HEK293 (cell line): ENCODE results near the gene TRIM65.

Source experiments
- CTCF ChIA-PET: fragments of 350-600 bp; formaldehyde crosslinking; extraction: SDS; loops from one replicate; lab custom pipeline; 2021; ENCODE audit warnings: antibody characterized with exemption; lab: Yijun Ruan, JAX
- POLR2A ChIA-PET: fragments of 300-600 bp; formaldehyde crosslinking; extraction: SDS; loops from one replicate; lab custom pipeline; 2020; ENCODE audit warnings: antibody characterized with exemption, inconsistent platforms; lab: Yijun Ruan, JAX
- H3K27ac ChIP-seq: fragments of 200-500 bp; sonication (Bioruptor generic); 2 replicates; pipeline ENCODE4 v1.5.1; 2014; ENCODE audit warnings: low read depth, low read length, control low read depth, inconsistent platforms; ENCODE audit errors: extremely low read depth
- H3K36me3 ChIP-seq, 2 experiments: fragments of 200-500 bp in 1 of 2; sonication (Bioruptor generic) in 1 of 2; 1 replicate in 1 of 2; 2 replicates in 1 of 2; pipeline ENCODE4 v1.5.1; 2014 to 2017; ENCODE audit warnings: inconsistent platforms in 2 of 2, low read length in 2 of 2; ENCODE audit not compliant: control insufficient read depth in 2 of 2, insufficient read depth in 1 of 2
- H3K4me1 ChIP-seq: fragments of 200-500 bp; sonication (Bioruptor generic); 2 replicates; pipeline ENCODE4 v1.5.1; 2014; ENCODE audit warnings: mild to moderate bottlenecking, low read length, inconsistent platforms; ENCODE audit not compliant: control insufficient read depth, insufficient read depth
- H3K4me3 ChIP-seq: 2 replicates; pipeline ENCODE4 v1.5.1; 2011; ENCODE audit warnings: low read depth, mild to moderate bottlenecking, control low read depth, low read length, moderate library complexity
- H3K9me3 ChIP-seq: fragments of 200-500 bp; sonication (Bioruptor generic); 2 replicates; pipeline ENCODE4 v1.5.1; 2014; ENCODE audit warnings: low read depth, low read length, inconsistent platforms; ENCODE audit not compliant: control insufficient read depth, insufficient read depth
- GLI2 ChIP-seq: fragments of 450-650 bp; formaldehyde crosslinking; IDR thresholded peaks from 2 replicates; pipeline ENCODE4; 2017; ENCODE audit warnings: missing biosample characterization, missing genetic modification characterization, low read depth, borderline replicate concordance
- GLIS1 ChIP-seq: fragments of 450-650 bp; formaldehyde crosslinking; IDR thresholded peaks from 2 replicates; pipeline ENCODE4 v1.5.1; 2016; ENCODE audit warnings: missing biosample characterization, missing genetic modification characterization
- HOXD13 ChIP-seq: sonication (generic); formaldehyde crosslinking; IDR thresholded peaks from 2 replicates; pipeline ENCODE4 v1.8.0; 2022; ENCODE audit warnings: missing genetic modification reagents, borderline replicate concordance
- KLF1 ChIP-seq: fragments of 450-650 bp; formaldehyde crosslinking; IDR thresholded peaks from 2 replicates; pipeline ENCODE4 v1.5.1; 2016; ENCODE audit warnings: missing biosample characterization, missing genetic modification characterization
- KLF17 ChIP-seq: fragments of 450-650 bp; formaldehyde crosslinking; IDR thresholded peaks from 2 replicates; pipeline ENCODE4 v1.5.1; 2016; ENCODE audit warnings: missing biosample characterization, missing genetic modification characterization
- OSR2 ChIP-seq: fragments of 450-650 bp; formaldehyde crosslinking; IDR thresholded peaks from 2 replicates; pipeline ENCODE4 v1.5.1; 2016; ENCODE audit warnings: missing biosample characterization, missing genetic modification characterization
- ZNF114 ChIP-seq: fragments of 450-650 bp; formaldehyde crosslinking; IDR thresholded peaks from 2 replicates; pipeline ENCODE4 v1.5.0; 2017; ENCODE audit warnings: missing biosample characterization, missing genetic modification characterization
- ZNF121 ChIP-seq: fragments of 450-650 bp; formaldehyde crosslinking; IDR thresholded peaks from 2 replicates; pipeline ENCODE4 v1.5.1; 2016; ENCODE audit warnings: missing biosample characterization, missing genetic modification characterization
- ZNF214 ChIP-seq: fragments of 450-650 bp; formaldehyde crosslinking; IDR thresholded peaks from 2 replicates; pipeline ENCODE4 v1.5.1; 2017; ENCODE audit warnings: missing biosample characterization, mild to moderate bottlenecking, missing genetic modification characterization, borderline replicate concordance
- ZNF223 ChIP-seq: fragments of 450-650 bp; formaldehyde crosslinking; IDR thresholded peaks from 2 replicates; pipeline ENCODE4 v1.5.1; 2016; ENCODE audit warnings: missing biosample characterization, missing genetic modification characterization
- ZNF362 ChIP-seq: fragments of 450-650 bp; formaldehyde crosslinking; IDR thresholded peaks from 2 replicates; pipeline ENCODE4 v1.5.1; 2016; ENCODE audit warnings: missing biosample characterization, missing genetic modification characterization
- ZNF501 ChIP-seq: fragments of 450-650 bp; formaldehyde crosslinking; IDR thresholded peaks from 2 replicates; pipeline ENCODE4 v1.5.1; 2016; ENCODE audit warnings: missing biosample characterization, missing genetic modification characterization
- ZNF510 ChIP-seq: fragments of 450-650 bp; formaldehyde crosslinking; IDR thresholded peaks from 2 replicates; pipeline ENCODE4 v1.5.1; 2018; ENCODE audit warnings: mild to moderate bottlenecking, missing genetic modification characterization, missing biosample characterization; ENCODE audit not compliant: insufficient replicate concordance
- ZNF624 ChIP-seq: fragments of 450-650 bp; formaldehyde crosslinking; IDR thresholded peaks from 2 replicates; pipeline ENCODE4 v1.5.1; 2017; ENCODE audit warnings: missing biosample characterization, missing genetic modification characterization
- ZSCAN23 ChIP-seq: fragments of 450-650 bp; formaldehyde crosslinking; IDR thresholded peaks from 2 replicates; pipeline ENCODE4 v1.5.1; 2016; ENCODE audit warnings: missing biosample characterization, missing genetic modification characterization
- TF ChIP-seq, protein P1 (sequence below): fragments of 450-650 bp; formaldehyde crosslinking; IDR thresholded peaks from 2 replicates; pipeline ENCODE4 v1.5.1; 2016; ENCODE audit warnings: missing biosample characterization, missing genetic modification characterization, borderline replicate concordance
- TF ChIP-seq, protein P2 (sequence below): fragments of 450-650 bp; formaldehyde crosslinking; IDR thresholded peaks from 2 replicates; pipeline ENCODE4 v1.5.1; 2016; ENCODE audit warnings: missing biosample characterization, missing genetic modification characterization
- TF ChIP-seq, protein P3 (sequence below): fragments of 450-650 bp; formaldehyde crosslinking; IDR thresholded peaks from 2 replicates; pipeline ENCODE4 v1.5.1; 2017; ENCODE audit warnings: missing biosample characterization, missing genetic modification characterization

TRIM65 gene

DNA sequence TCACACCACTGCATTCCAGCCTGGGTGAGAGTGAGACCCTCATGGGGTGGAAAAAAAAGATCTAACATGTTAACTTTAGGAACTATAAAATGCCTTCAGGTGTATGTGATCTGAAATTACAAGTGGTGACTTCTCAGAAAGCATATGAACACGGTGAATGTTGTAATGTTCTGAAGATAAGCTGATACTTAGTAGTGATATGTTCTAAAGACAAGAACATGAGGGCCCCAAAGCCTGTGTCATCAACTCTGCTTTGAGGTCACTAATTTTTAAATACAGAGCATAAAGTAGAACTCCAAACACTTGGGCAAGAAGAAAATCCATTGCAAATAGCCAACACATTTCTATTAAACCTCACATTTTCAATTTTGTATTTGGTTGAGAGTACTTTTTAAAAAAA, 46.7 kb upstream of the TRIM65 start (continued):
- no peak for TF ChIP-seq KLF17
- TF ChIP-seq, protein P1, sequence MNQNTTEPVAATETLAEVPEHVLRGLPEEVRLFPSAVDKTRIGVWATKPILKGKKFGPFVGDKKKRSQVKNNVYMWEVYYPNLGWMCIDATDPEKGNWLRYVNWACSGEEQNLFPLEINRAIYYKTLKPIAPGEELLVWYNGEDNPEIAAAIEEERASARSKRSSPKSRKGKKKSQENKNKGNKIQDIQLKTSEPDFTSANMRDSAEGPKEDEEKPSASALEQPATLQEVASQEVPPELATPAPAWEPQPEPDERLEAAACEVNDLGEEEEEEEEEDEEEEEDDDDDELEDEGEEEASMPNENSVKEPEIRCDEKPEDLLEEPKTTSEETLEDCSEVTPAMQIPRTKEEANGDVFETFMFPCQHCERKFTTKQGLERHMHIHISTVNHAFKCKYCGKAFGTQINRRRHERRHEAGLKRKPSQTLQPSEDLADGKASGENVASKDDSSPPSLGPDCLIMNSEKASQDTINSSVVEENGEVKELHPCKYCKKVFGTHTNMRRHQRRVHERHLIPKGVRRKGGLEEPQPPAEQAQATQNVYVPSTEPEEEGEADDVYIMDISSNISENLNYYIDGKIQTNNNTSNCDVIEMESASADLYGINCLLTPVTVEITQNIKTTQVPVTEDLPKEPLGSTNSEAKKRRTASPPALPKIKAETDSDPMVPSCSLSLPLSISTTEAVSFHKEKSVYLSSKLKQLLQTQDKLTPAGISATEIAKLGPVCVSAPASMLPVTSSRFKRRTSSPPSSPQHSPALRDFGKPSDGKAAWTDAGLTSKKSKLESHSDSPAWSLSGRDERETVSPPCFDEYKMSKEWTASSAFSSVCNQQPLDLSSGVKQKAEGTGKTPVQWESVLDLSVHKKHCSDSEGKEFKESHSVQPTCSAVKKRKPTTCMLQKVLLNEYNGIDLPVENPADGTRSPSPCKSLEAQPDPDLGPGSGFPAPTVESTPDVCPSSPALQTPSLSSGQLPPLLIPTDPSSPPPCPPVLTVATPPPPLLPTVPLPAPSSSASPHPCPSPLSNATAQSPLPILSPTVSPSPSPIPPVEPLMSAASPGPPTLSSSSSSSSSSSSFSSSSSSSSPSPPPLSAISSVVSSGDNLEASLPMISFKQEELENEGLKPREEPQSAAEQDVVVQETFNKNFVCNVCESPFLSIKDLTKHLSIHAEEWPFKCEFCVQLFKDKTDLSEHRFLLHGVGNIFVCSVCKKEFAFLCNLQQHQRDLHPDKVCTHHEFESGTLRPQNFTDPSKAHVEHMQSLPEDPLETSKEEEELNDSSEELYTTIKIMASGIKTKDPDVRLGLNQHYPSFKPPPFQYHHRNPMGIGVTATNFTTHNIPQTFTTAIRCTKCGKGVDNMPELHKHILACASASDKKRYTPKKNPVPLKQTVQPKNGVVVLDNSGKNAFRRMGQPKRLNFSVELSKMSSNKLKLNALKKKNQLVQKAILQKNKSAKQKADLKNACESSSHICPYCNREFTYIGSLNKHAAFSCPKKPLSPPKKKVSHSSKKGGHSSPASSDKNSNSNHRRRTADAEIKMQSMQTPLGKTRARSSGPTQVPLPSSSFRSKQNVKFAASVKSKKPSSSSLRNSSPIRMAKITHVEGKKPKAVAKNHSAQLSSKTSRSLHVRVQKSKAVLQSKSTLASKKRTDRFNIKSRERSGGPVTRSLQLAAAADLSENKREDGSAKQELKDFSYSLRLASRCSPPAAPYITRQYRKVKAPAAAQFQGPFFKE (tag by site-specific recombination) = no peak

DNA sequence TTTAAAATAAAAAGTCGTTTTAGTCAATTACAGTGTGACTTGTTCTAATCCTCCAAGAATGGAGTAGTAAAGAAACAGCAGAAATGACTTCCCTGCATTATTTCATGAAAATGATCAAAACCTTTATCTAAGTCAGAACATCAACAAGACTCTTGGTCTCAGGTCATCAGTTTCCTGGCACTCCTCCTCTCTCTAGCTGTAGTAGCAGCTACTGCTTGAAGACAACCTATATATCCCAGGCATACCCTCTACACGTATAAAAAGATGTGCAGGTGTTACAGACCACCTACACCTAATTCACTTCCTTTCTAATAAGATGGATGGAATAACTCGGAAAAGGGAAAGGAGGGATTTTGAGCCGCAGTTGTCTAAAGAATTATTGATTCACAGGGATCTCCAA, 45.7 kb upstream of the TRIM65 start:
- Histone ChIP-seq H3K27ac (no peak overlapping the region), H3K36me3 (peaks cover 20 to 38% of the 10 kb centered on the region in 2 experiments), H3K9me3 (no peaks in the 10 kb centered on the region), H3K4me3 (no peak overlapping the region), H3K4me1 (peaks cover 3% of the 10 kb centered on the region; the same call in 1 of the 2 replicates)
- CTCF ChIA-PET = interaction anchor here (1.9 kb wide), 1 partner anchor 15 kb away, joined by 9 read pairs; no protein-coding TSS in a partner anchor
- POLR2A ChIA-PET = interaction anchor here (0.7 to 1.9 kb wide), 3 partner anchors 14 to 63 kb away, joined by 4 to 20 read pairs (median 5); no protein-coding TSS in a partner anchor
- TF ChIP-seq ZNF214 (tag by site-specific recombination) (no peak), GLIS1 (no peak), OSR2 (tag by site-specific recombination) (no peak), ZNF624 (no peak), HOXD13 (CRISPR knock-in tag) (no peak), ZNF501 (tag by site-specific recombination) (no peak), ZNF121 (tag by site-specific recombination) (no peak), ZNF510 (tag by site-specific recombination) (no peak), KLF1 (tag by site-specific recombination) (no peak), GLI2 (tag by site-specific recombination) (no peak), ZNF223 (no peak), ZSCAN23 (tag by site-specific recombination) (no peak), ZNF114 (tag by site-specific recombination) (no peak), ZNF362 (tag by site-specific recombination) (no peak)
- TF ChIP-seq, protein P2, sequence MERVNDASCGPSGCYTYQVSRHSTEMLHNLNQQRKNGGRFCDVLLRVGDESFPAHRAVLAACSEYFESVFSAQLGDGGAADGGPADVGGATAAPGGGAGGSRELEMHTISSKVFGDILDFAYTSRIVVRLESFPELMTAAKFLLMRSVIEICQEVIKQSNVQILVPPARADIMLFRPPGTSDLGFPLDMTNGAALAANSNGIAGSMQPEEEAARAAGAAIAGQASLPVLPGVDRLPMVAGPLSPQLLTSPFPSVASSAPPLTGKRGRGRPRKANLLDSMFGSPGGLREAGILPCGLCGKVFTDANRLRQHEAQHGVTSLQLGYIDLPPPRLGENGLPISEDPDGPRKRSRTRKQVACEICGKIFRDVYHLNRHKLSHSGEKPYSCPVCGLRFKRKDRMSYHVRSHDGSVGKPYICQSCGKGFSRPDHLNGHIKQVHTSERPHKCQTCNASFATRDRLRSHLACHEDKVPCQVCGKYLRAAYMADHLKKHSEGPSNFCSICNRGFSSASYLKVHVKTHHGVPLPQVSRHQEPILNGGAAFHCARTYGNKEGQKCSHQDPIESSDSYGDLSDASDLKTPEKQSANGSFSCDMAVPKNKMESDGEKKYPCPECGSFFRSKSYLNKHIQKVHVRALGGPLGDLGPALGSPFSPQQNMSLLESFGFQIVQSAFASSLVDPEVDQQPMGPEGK (tag by site-specific recombination) = no peak
- TF ChIP-seq, protein P3, sequence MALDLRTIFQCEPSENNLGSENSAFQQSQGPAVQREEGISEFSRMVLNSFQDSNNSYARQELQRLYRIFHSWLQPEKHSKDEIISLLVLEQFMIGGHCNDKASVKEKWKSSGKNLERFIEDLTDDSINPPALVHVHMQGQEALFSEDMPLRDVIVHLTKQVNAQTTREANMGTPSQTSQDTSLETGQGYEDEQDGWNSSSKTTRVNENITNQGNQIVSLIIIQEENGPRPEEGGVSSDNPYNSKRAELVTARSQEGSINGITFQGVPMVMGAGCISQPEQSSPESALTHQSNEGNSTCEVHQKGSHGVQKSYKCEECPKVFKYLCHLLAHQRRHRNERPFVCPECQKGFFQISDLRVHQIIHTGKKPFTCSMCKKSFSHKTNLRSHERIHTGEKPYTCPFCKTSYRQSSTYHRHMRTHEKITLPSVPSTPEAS (tag by site-specific recombination) = no peak
